Osteocyte (in vitro differentiated cells): ENCODE data around the gene IL16. TPM values are rescaled to one million over a fixed set of nuclear protein-coding genes. Genes with fewer than 3 reads are reported as not detected.

Source experiments
- DNase-seq: peaks from one replicate; pipeline ENCODE4 v3.0.0; 2021; ENCODE audit warnings: mixed read lengths; ENCODE audit not compliant: unreplicated experiment; ENCODE audit errors: extremely low spot score
- H3K27ac Mint-ChIP-seq: one replicate; pipeline ENCODE4 v1.8.0; 2021; ENCODE audit warnings: mild to moderate bottlenecking, mixed read lengths; ENCODE audit not compliant: unreplicated experiment
- H3K27me3 Mint-ChIP-seq: one replicate; pipeline ENCODE4 v1.8.0; 2021; ENCODE audit warnings: mixed read lengths; ENCODE audit not compliant: unreplicated experiment
- H3K36me3 Mint-ChIP-seq: one replicate; pipeline ENCODE4 v1.8.0; 2021; ENCODE audit warnings: mixed read lengths; ENCODE audit not compliant: unreplicated experiment
- H3K4me1 Mint-ChIP-seq: one replicate; pipeline ENCODE4 v1.8.0; 2021; ENCODE audit warnings: mixed read lengths; ENCODE audit not compliant: unreplicated experiment
- H3K4me3 Mint-ChIP-seq: one replicate; pipeline ENCODE4 v1.8.0; 2021; ENCODE audit warnings: mild to moderate bottlenecking, moderate library complexity, mixed read lengths; ENCODE audit not compliant: unreplicated experiment
- H3K9me3 Mint-ChIP-seq: one replicate; pipeline ENCODE4 v1.8.0; 2021; ENCODE audit warnings: mixed read lengths; ENCODE audit not compliant: unreplicated experiment
- total RNA-seq: library from RNA; stranded (reverse); gene quantifications from 2 replicates; pipeline ENCODE4 v1.2.1, GENCODE V29; 2021
- TF ChIP-seq, protein P1 (sequence below): fragments of 200-600 bp; sonication (generic); IDR thresholded peaks from 2 replicates; pipeline ENCODE4 v1.5.0; 2021; ENCODE audit warnings: antibody characterized with exemption, mild to moderate bottlenecking, moderate library complexity

The IL16 gene
- total RNA-seq, 1 donor from 2014 or later = not detected

DNA sequence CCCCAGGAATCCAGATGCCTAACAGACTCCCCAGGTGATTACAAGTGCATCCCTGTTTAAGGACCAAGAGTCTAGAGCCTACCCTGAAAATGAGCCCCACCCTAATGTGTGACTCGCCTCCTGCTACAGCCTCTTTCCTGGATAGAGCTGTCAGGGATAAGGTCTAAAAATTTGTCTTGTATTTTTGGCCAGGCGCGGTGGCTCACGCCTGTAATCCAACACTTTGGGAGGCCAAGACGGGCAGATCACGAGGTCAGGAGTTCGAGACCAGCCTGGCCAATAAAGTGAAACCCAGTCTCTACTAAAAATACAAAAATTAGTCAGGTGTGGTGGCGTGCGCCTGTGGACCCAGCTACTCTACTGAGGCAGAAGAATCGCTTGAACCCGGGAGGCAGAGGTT, 166.1 kb downstream of the IL16 start:
- TF ChIP-seq, protein P1, sequence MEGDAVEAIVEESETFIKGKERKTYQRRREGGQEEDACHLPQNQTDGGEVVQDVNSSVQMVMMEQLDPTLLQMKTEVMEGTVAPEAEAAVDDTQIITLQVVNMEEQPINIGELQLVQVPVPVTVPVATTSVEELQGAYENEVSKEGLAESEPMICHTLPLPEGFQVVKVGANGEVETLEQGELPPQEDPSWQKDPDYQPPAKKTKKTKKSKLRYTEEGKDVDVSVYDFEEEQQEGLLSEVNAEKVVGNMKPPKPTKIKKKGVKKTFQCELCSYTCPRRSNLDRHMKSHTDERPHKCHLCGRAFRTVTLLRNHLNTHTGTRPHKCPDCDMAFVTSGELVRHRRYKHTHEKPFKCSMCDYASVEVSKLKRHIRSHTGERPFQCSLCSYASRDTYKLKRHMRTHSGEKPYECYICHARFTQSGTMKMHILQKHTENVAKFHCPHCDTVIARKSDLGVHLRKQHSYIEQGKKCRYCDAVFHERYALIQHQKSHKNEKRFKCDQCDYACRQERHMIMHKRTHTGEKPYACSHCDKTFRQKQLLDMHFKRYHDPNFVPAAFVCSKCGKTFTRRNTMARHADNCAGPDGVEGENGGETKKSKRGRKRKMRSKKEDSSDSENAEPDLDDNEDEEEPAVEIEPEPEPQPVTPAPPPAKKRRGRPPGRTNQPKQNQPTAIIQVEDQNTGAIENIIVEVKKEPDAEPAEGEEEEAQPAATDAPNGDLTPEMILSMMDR = no peak
- Mint-ChIP-seq H3K4me3 (no peak overlapping the region), H3K27ac (no peak overlapping the region), H3K9me3 (no peaks in the 10 kb centered on the region), H3K36me3 (no peaks in the 10 kb centered on the region), H3K4me1 (no peaks in the 10 kb centered on the region), H3K27me3 (peaks cover 27% of the 10 kb centered on the region)
- DNase-seq = no peak

DNA sequence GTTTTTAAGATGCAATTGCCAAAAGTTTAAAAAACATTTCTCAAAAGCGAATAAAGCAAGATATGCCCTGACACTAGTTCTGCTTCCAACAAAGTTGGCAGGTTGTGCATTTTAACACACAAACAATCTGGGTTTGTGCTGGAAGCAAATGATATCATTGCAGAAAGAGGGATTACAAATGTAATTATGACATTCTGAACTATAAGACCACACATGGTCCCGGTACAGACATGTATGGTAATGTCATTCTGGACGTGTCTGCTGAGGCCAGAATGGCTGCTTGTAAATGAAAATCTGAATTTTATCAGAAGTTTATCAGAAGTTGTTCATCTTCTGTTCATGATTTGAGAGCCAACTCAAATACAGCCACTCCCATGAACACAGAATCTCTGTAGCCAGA, 166.6 kb downstream of the IL16 start:
- Mint-ChIP-seq H3K27me3 (peaks cover 25% of the 10 kb centered on the region), H3K4me1 (no peaks in the 10 kb centered on the region), H3K36me3 (no peaks in the 10 kb centered on the region), H3K4me3 (no peak overlapping the region), H3K27ac (no peak overlapping the region), H3K9me3 (no peaks in the 10 kb centered on the region)
- TF ChIP-seq, protein P1 = no peak
- DNase-seq = no peak

Other genes with a start within 250 kb of the IL16 start
- 25.3 and 26.3 TPM in 2 replicates for gene MESD, start 207.1 kb upstream of the IL16 start, total RNA-seq
- 10.6 and 11.5 TPM in 2 replicates for gene TLNRD1, start 196.0 kb upstream of the IL16 start, total RNA-seq
- not detected in 2 replicates for gene CFAP161, start 62.6 kb upstream of the IL16 start, total RNA-seq
- gene STARD5, start 127.3 kb downstream of the IL16 start, total RNA-seq = 1.3 and 1.7 TPM in 2 replicates
- gene TMC3, start 177.3 kb downstream of the IL16 start, total RNA-seq = not detected in 2 replicates